AG09319 (cell line): ENCODE results near the gene DNPH1.

Experiments
- DNase-seq: peaks from one replicate; pipeline ENCODE4 v3.0.0-alpha.2; 2010; ENCODE audit warnings: low read depth; ENCODE audit errors: extremely low read depth
- CTCF ChIP-seq: IDR thresholded peaks from 2 replicates; pipeline ENCODE4 v1.5.1; 2011; ENCODE audit warnings: low read depth, mild to moderate bottlenecking, inconsistent platforms, low read length, moderate library complexity

The DNPH1 gene

GRCh38 chr6:43219814-43220213 is 9.5 kb downstream of the DNPH1 start:
- DNase-seq, result no peak
- no peak for TF ChIP-seq CTCF

GRCh38 chr6:43219119-43219518 is 10.2 kb downstream of the DNPH1 start:
- TF ChIP-seq CTCF, result no peak
- DNase-seq, result no peak

GRCh38 chr6:43217351-43217750 is 11.9 kb downstream of the DNPH1 start:
- TF ChIP-seq CTCF, result no peak

GRCh38 chr6:43216200-43216599 is 13.1 kb downstream of the DNPH1 start:
- no peak for TF ChIP-seq CTCF
- DNase-seq, result no peak

More at GRCh38 chr6:43217351-43217750, 11.9 kb downstream of the DNPH1 start:
- DNase-seq, result no peak

GRCh38 chr6:43215066-43215465 is 14.2 kb downstream of the DNPH1 start:
- no peak for DNase-seq
- no peak for TF ChIP-seq CTCF

- no peak for DNase-seq
- TF ChIP-seq CTCF, result no peak
Measured at GRCh38 chr6:43213431-43213830, 15.8 kb downstream of the DNPH1 start.

- TF ChIP-seq CTCF, result no peak
Measured at GRCh38 chr6:43211955-43212354, 17.3 kb downstream of the DNPH1 start.

GRCh38 chr6:43207286-43207685 is 22.0 kb downstream of the DNPH1 start:
- no peak for TF ChIP-seq CTCF
- DNase-seq, result no peak

More at GRCh38 chr6:43211955-43212354, 17.3 kb downstream of the DNPH1 start:
- DNase-seq, result no peak
